Non-pigmented ciliary epithelial cell (primary cell): ENCODE results near the gene MUL1.

Source experiments
- DNase-seq: peaks from one replicate; pipeline ENCODE4 v3.0.0-alpha.2; 2010; ENCODE audit warnings: low read depth

Gene MUL1

DNA sequence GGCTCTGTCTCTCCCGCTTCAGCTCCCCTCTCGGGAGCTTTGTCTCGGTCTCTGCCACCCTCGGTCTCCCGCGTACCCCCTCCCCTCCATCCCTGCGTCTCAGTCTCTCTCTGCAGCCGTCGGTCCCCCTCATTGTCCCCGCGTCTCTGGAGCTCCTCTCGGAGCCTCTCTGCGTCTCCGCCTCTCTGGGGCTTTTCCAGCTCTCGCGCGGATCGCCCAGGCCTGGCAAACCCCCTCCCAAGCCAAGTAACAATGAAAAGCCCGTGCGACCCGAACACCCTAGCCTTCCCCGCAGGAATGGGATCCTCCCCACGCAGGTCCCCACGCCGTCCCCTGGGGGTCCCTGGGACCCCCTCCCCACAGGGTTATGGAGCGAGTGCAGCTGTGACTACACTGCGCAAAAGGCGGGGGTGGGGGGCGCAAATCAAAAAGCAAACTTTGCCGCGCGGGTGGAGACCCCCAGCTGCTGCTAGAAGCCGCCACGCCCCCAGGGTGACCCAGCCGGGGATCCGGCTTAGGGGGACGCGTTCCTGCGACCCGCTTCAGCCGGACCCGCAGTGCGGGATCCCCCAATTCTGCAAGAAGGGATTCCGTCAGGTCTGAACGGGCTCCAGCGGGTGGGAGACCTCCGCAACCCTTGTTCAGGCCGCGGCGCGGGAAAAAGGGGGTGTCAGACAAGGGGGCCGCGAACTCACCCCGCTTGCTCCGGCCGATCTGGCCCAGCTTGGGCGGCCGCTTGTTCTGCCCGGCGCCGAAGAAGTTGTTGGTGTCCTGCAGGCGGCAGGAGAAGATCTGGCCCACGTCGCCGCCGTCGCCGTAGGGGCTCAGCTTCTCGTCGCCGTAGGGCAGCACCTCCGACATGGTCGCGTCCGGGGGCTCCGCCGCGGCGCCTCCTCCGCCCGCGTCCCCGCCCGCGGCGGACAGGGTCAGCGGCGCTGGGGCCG lies 23.2 kb downstream of the MUL1 start:
- no peak for DNase-seq

DNA sequence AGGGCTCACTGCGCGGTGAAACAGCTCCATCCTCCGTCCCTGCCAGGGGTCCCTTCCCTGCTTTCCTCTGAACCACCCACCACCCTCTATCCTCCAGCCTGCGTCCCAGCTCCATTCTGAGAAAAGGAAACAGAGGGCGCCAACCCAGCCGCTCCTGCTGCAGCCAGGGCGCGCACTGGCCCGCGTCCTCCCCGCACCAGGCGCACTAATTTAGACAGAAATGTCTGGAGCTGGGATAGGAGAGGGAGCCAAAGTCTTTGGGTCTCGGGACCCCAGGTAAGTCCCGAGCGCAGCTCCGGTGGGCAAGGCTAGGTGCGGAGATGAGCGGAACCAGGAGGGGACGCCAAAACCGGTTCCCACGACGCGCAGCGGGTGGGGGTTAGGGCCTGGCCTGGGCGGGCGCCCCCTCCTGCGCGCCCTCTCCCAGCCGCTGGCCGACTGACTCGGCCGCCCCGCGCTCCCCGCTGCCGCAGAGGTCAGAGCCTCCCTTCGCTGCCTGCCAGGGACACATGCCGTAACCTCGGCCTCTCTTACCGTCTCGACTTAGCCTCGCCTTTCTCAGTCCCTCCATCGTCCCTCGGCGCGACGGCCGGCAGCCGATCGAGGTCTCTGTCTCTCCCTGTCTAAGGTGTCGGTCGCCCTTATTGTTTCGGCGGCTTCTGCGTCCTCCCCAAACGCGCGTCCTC lies 24.0 kb downstream of the MUL1 start:
- no peak for DNase-seq

DNA sequence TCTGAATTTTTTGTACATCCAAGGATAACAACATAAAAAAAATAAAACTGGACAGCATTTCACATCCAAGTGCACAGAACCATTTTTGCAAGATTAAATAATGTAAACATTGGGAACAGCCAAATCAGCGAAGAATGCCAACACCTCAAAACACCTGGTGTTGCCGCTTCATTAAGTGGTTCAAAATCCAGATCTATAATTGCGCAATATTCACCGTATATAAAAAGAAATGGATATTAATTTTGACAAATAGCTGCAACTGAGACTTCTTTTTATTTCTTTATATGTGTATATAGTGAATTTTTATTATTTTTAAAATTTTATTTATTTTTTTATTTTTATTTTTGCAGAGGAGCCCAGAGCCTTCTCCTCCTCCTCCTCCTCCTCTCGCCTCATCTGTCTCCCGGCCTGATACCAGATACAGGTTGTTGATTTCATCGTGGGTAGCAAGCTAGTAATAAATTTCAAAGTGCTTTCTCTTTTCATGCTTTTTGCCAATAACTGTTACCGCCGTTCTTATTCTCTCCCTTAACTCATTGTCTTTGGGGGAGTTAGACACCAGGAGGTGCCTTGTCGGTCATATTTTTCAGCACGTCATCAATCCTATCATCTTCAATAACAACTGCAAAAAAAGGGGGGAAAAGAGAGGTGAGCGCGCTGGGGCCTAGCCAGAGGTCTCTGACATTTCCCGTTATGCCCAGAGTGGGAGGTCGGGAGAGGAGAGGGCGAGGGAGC lies 24.7 kb downstream of the MUL1 start:
- DNase-seq, result no peak

DNA sequence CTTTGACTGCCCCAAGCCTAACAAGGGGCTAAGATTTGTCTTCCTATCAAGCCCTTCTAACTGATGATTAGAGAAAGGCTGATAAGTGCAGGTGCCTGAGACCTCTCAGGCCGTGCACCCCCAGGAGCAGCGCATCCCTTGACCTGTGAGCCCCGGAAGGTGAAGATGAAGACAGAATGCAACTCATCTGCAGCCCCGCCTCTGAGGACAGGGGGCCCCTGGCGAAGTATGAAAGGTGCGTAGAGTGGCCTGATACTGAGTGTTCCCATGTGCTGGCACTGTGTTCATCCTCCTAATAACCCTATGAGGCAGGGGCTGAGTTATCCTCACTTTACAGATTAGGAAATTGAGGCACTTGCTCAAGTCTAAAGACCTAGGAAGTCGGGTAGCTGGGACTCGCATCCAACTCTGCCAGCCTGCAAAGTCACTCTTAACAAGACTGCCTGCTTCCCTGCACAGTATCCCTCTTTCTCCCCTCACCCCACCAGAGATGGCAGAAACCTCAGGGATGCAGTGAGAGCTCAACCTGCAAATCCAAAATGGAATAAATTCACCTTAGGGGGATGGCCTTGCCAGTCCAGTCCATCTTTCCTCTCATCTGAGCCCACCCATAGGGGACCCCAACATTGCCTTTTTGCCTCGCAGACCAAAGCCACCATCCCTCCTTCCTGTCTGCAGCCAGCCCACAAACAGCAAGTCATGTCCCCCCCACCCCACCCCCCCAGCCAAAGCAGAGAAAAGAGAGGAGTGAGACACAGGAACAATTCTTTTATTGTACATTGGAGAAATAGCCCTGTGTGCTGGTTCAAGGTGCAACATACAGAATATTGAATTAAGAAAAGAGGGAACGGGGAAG lies 26.1 kb downstream of the MUL1 start:
- no peak for DNase-seq

DNA sequence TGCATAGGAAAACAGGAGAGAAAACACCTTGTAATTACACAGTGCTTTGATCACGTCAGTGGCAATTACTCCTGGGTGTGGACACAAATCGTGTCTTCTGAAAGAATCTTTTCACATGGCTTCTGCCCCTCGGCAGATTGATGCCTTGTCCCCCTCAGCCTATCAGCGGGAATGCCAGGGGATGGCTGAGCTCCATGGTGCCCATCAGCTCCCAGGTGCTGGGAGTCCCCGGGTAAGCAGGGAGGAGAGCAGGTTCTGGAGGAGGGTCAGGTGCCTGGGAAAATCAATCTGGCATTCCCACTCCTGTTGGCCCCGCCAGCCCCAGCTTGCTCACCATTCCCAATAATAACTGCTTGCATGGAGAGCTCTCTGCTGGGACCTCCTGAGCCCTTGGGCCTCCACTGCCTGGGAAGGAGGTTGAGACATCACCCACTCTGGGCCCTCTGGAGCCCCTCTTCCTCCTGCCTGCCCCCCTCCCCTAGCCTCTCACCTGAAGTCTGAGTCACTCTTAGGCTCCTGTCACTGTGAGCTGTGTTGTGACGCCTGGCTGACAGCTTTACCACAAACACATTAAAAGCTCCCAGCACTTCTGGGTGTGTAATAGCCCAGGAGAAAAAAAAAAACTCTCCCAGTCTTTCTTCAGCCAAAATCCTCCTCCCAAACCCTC lies 26.9 kb downstream of the MUL1 start:
- no peak for DNase-seq

DNA sequence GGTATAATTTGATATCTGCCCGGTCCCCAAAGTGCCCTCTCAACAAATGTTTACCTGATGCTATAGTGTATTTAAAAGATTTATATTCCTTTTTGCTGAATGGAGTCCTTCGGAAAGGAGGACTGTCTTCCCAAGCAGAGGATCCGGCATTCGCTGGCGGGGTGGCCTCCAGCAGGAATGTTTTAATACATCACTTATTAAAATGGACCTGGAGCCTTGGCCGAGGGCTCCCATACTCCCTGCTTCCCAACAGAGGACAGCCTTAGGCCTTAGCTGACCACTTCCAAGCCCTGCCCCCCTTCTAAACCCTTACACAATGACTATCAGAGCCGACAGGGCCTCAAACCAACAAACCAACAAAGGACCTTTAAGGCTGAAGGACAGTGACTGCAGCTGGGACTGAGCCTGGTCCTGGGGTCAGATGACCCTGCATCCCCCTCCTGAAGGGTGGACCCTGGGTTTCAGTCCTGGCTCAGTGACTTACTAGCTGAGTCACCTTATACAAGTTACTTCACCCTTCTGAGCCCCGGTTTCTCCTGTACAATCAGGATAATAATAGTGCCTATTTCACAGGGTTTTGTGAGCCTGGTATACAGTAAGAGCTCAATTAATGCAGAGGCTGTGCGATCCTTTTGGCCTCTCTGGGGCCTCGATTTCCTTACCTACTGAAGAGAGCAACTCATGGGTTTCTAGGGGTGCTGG lies 27.6 kb downstream of the MUL1 start:
- DNase-seq, result no peak

DNA sequence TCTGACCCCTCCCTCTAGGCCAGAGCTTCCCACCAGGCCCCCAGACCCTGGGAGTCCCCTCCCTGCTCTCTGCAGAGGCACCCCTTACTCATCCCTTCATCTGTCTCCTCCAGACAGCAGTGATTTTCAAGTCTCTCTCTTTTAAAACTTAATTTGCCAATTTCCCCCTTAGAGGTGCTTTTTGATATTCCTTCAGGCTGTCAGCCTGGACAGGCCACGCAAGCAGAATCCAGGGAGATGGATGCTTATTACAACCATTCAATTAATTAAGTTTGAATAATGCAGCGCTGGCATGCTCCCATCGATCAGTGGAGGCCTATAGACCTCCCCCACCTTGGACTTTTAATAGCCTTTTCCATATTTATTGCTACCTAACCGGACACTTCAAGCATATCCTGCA lies 28.1 kb downstream of the MUL1 start:
- no peak for DNase-seq

DNA sequence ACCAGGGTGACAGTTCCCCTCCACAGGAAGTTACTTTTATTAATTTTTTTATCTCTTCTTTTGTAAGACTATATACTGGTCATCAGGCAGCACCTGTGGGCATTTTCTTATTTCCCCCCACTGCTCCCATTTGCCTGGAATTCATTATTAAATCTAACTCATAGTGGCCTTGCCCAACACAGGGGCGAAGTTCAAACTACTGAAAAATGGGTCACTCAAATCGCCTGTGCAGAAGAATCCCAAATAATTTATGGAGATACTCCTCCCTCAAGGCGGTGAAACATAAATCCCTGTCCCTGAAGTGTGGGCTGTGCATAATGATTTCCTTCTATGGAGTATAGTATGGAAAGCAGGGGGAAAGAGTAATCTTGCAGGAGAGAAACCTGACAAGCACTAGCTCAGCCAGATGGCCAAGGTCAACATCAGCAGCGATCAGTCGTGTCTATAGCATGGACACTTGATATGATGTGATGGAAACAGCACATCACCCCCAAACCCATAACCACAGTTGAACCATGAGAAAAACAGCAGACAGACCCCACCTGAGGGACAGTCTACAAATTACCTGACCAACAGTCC lies 29.8 kb downstream of the MUL1 start:
- no peak for DNase-seq

DNA sequence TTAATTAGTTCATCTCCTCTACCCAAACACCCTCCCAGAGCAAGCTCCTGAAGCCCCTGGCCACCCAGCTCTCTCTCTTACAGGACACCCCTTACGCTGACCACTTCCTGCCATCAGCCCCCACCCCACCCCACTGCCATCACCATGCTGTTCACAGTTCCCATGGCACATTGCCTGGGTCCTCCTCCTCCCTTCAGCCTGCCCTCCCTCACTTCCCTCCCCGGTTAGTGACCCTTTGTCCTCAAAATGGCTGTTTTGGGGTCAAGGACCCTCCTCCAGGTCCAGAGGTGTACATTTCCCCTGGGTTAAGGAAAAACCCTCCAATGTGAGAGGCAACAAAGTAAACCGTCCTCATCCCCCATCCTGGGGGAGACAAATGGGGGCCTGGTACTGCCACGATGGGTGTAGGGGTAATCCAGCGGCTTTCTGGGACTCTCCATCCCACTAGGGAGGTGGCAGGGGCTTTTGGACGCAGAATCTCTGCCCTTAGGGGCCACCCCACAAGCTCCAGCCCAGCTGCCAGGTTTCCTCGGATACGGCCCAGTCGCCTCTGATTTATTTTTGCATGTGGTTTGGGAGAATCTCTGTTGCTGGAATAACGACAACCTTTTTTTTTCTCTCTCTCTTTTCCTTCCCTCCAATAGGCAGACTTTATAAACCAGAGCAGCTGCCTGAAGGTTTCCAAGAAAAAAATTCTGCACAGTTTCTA lies 30.4 kb downstream of the MUL1 start:
- no peak for DNase-seq

DNA sequence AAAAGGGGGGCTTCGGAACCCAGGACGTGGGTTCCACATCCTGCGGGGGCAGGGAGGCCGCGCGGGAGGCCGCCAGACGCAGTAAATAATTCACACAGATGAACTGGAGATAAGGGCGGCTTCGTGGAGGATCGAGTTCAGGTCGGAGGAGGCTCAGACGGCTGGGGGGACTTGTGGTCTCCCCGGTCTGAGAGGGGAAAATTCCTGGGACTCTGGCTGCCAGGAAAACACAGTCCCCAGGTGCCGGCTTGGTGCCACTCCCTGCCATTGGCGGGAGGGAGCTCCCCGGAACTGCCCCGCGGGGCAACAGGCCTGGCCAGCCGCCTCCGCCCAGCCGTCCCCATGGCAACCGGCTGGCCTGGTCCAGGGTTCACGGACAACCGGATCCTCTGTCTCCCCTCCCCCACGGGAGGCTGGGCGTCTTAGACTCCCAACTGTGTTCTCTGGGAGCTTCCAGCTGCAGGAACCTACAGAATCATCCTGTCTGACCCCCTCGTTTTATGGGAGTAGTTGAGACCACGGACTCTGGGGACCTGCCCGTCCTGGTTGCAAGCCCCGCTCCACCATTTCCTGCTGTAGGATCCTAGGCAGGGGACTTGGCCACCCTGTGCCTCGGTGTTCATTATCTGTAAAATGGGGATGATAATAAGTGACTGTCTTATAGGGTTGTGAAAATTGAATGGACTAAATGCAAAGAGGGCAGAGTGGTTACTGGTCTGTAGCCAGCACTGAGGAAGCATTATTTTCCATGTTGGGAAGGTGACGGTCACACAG lies 31.5 kb downstream of the MUL1 start:
- no peak for DNase-seq

DNA sequence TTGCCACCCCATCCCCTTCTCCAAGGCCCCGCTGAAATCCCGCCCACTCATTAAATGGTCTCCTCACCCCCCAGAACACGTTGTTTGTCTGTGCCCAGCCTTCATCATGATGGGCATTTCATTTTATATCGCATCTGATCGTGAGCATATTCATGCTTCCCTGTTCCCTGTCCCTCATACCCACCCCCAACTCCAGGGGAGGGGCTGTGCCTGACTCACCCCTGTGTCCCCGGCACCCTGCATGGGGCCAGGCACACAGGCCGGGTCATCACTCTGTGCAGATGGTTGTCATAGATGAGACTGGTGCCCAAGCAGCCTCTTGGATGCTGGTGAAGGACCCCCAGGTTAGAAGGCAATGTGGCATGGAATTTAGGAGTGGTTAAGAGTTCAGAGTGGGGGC lies 33.0 kb downstream of the MUL1 start:
- DNase-seq, result no peak

DNA sequence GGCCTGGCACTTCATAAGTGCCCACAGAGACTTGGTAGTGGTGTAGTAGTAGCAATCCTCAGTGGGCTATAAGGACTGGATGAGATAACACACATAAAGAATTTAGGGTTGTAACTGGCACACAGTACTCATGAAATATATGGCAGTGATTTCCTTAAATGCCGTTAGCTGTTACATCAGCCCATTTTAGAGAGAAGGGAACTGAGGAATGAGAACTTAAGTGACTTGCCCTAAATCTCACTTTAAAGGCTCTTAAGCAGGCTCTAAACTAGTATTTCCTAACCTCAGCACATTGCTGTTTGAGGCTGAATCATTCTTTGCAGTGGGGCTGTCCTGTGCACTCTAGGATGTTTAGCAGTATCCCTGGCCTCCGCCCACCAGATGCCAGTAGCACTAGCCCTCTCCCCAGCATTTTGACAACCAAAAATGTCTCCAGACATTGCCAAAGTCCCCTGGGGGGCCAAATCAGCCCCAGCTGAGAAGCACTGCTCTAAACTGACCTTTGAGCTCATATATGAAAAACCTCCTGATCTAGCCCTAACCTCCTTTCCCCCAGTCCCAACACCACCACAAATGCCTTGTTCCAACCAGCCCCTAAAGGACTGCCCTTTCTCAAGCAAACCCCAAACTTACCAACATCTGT lies 33.5 kb downstream of the MUL1 start:
- DNase-seq, result no peak

DNA sequence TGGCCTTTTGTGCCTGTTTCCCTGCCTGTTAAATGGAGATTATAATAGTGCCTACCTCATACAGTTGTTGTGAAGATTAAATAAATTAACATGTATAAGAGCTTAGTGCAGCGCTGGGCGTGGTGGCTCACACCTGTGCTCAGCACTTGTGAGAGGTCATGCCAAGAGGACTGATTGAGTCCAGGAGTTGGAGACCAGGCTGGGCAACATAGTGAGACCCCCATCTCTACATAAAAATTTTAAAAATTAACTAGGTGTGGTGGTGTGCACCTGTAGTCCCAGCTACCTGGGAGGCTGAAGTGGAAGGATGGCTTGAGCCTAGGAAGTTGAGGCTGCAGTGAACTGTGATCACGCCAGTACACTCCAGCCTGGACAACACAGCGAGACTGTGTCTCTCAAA lies 34.1 kb downstream of the MUL1 start:
- DNase-seq, result no peak

DNA sequence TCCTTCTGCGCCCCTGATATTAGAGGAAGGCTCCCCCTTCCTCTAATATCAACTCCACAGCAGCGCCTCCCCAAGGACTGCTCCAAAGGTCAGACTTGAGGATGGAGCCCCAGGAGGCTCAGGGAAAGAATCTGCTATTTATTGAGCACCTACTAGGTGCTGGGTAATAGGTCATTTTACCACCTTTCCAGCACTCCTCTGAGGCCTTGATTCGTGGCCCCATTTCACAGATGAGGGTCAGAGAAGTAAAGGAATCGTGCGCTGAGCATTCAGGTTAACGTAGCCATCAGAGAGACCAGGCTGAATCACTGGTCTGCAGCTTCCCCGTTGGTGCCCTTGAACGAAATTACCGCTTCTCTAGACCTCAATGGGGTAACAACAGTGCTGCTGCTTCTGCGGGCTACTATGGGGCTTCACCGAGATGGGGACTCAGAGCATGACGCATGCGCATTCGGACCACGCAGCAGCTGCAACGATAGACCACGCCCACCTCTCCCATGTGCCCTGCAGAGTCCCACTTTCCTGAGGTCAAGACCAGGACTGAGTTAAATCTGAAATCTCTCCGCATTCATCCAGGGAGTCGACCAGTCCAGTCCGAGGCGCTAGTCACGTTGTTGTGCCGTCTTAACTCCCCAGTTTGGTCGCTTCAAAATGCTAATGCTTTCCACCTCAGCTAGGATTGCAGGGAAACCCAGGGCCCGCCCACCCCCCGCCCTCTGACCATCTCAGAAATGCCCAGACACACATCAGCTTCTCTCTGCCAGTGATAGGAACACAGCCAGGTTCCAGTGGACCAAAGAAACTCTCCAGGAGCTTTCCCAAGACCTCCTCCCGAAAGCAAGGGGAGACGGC lies 34.9 kb downstream of the MUL1 start:
- DNase-seq, result no peak

DNA sequence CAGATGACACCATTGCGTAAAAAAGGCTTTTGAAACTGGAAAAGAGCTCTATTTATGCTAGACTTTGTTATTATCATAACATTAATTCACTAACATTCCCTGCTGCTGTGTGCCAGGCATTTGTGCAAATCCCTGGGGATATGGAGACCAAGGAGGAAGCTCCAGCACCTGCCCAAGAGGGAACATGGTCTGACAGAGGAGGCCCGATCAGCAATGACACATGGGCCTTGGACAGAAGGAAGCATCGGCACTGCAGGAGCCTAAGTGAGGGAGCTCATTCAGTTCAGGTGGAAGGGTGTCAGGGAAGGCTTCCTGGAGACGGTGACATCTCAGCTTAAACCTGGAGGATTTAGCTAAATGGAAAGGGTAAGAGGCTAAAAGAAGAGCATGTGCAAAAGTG lies 35.8 kb downstream of the MUL1 start:
- DNase-seq, result no peak

DNA sequence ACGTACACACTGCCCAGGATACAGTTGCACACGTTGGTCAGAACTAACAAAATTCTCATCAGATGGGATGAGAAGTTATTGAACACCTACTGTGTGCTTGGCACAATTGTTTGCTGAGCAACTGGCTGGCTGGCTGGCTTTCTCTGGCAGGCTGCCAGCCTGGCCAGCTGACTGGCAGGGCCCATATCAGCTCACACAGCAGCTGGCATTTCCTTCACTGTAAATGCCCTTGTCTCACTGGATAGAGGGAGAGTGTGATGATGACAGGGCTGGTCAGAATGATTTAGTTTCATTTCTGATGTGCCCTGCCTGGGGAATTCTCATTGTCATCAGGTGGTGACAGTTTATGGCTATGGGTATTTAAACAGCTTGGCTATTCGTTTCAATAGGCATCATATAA lies 37.8 kb downstream of the MUL1 start:
- no peak for DNase-seq

DNA sequence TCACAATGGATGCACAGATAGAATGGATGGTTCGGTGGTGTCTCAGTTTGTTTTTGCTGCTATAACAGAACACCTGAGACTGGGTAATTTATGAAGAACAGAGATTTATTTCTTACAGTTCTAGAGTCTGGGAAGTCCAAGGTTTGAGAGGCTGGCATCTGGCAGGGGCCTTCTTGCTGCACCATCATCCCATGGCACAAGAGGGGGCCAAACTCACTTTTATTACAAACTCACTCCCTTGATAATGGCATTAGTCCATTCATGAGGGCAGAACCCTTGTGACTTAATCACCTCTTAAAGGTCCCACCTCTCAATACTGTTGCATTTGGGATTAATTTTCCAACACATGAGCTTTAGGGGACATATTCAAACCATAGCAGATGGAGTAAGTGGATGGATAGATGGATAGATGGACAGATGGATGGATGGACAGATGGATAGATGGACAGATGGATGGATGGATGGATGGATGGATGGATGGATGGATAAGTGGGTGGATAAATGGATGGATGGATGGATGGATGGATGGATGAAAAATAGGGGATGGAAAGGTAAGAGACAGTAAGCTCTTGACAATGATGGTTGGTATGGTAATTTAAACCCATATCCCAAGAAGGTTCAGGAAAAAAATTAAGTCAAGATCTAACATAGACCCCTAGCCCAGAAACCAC lies 38.4 kb downstream of the MUL1 start:
- DNase-seq, result no peak
